GM13977 (cell line): ENCODE measurements around the gene FBXO28.

Experiments used
- DNase-seq: peaks from one replicate; pipeline ENCODE4 v3.0.0; 2012; ENCODE audit warnings: low spot score
- CTCF ChIP-seq: IDR thresholded peaks from 2 replicates; pipeline ENCODE4 v1.5.1; 2012; ENCODE audit warnings: mild to moderate bottlenecking, control low read depth; ENCODE audit not compliant: insufficient read depth; ENCODE audit errors: extremely low read depth, missing control alignments
- in situ Hi-C: fragments of 300-500 bp; cut with MboI; formaldehyde crosslinking; loops from one replicate; pipeline ENCODE4 v1.12.0; 2022; ENCODE audit warnings: low sequenced_read_pairs, low pct_unique_long_range_greater_than_20kb, mixed read lengths, inconsistent platforms; ENCODE audit not compliant: unreplicated experiment

The FBXO28 gene

GRCh38 chr1:224084867-224085266 lies 29.0 kb upstream of the FBXO28 start:
- TF ChIP-seq CTCF, result no peak
- DNase-seq, result no peak
- in situ Hi-C loops, result no loop called here

- no peak for DNase-seq
- no peak for TF ChIP-seq CTCF
- in situ Hi-C loops, result no loop called here
These were observed 28.3 kb upstream of the FBXO28 start for GRCh38 chr1:224085421-224086108.

GRCh38 chr1:224087286-224087794 lies 26.6 kb upstream of the FBXO28 start:
- in situ Hi-C loops, result no loop called here
- DNase-seq, result no peak

GRCh38 chr1:224089583-224089982 lies 24.3 kb upstream of the FBXO28 start:
- TF ChIP-seq CTCF, result no peak
- DNase-seq, result no peak
- in situ Hi-C loops, result no loop called here

More at GRCh38 chr1:224087286-224087794, 26.6 kb upstream of the FBXO28 start:
- TF ChIP-seq CTCF, result no peak

GRCh38 chr1:224090116-224090515 lies 23.8 kb upstream of the FBXO28 start:
- in situ Hi-C loops, result no loop called here
- no peak for TF ChIP-seq CTCF
- no peak for DNase-seq

GRCh38 chr1:224092111-224092510 lies 21.8 kb upstream of the FBXO28 start:
- no peak for DNase-seq
- in situ Hi-C loops, result no loop called here
- TF ChIP-seq CTCF, result no peak
